ENCODE data around the gene ROGDI. TPM values are rescaled to one million over a fixed set of nuclear protein-coding genes. Genes with fewer than 3 reads are reported as not detected.

ROGDI gene
- total and polyA plus RNA-seq, 4 donors: 14.0 to 28.1 (median 17.4) TPM

GRCh38 chr16:4747906-4748681, 54.3 kb downstream of the ROGDI start:
- Histone ChIP-seq H3K27ac (ENCODE audit: low read depth in 1 of 2, low read length in 2 of 2) (no peak overlapping the region), H3K4me3 (ENCODE audit: low read depth in 1 of 3, low read length in 3 of 3) (no peak overlapping the region), H3K27me3 (ENCODE audit: control insufficient read depth in 4 of 4, insufficient read depth in 4 of 4, low read length in 3 of 4) (no peaks in the 10 kb centered on the region), H3K9me3 (ENCODE audit: control insufficient read depth in 4 of 4, low read length in 3 of 4) (no peaks in the 10 kb centered on the region), H3K36me3 (ENCODE audit: control insufficient read depth in 4 of 4, insufficient read depth in 3 of 4, low read depth in 1 of 4, low read length in 3 of 4) (peaks cover 12 to 29% (median 14%) of the 10 kb centered on the region in 4 donors), H3K9ac (ENCODE audit: low read depth in 1 of 2, low read length in 2 of 2) (no peak overlapping the region), H3K4me1 (ENCODE audit: control insufficient read depth in 4 of 4, insufficient read depth in 4 of 4, low read length in 3 of 4) (peaks cover 0 to 5% (median 3%) of the 10 kb centered on the region in 4 donors)
- TF ChIP-seq FOXA1 (IDR thresholded peaks at IDR 0.05) (no peak), ATF3 (IDR thresholded peaks at IDR 0.05) (no peak), HNF4A (conservative IDR thresholded peaks at IDR 0.05) (no peak), YY1 (IDR thresholded peaks at IDR 0.05) (no peak), JUND (IDR thresholded peaks at IDR 0.05) (no peak), REST (IDR thresholded peaks at IDR 0.05) (no peak), GABPA (IDR thresholded peaks at IDR 0.05 in 1 of 2, conservative IDR thresholded peaks at IDR 0.05 in 1 of 2) (no peak), TAF1 (conservative IDR thresholded peaks at IDR 0.05) (no peak), CTCF (IDR thresholded peaks at IDR 0.05; ENCODE audit: low read depth, low read length, missing input control) (no peak), NR2F2 (IDR thresholded peaks at IDR 0.05) (no peak), SP1 (IDR thresholded peaks at IDR 0.05) (no peak), FOXA2 (IDR thresholded peaks at IDR 0.05) (no peak), EGR1 (IDR thresholded peaks at IDR 0.05; ENCODE audit: low read depth in 2 of 2) (no peak)
- DNase-seq (ENCODE audit: low spot score): no peak
- 81% methylated on average over 14 of the region's 14 CpGs for WGBS

GRCh38 chr16:4746991-4747574, 55.4 kb downstream of the ROGDI start:
- Histone ChIP-seq H3K4me1 (ENCODE audit: control insufficient read depth in 4 of 4, insufficient read depth in 4 of 4, low read length in 3 of 4) (peaks cover 0 to 6% (median 3%) of the 10 kb centered on the region in 4 donors), H3K27ac (ENCODE audit: low read depth in 1 of 2, low read length in 2 of 2) (no peak overlapping the region), H3K9ac (ENCODE audit: low read depth in 1 of 2, low read length in 2 of 2) (no peak overlapping the region), H3K4me3 (ENCODE audit: low read depth in 1 of 3, low read length in 3 of 3) (no peak overlapping the region), H3K27me3 (ENCODE audit: control insufficient read depth in 4 of 4, insufficient read depth in 4 of 4, low read length in 3 of 4) (no peaks in the 10 kb centered on the region), H3K36me3 (ENCODE audit: control insufficient read depth in 4 of 4, insufficient read depth in 3 of 4, low read depth in 1 of 4, low read length in 3 of 4) (peaks cover 8 to 19% (median 9%) of the 10 kb centered on the region in 4 donors), H3K9me3 (ENCODE audit: control insufficient read depth in 4 of 4, low read length in 3 of 4) (no peaks in the 10 kb centered on the region)
- no peak for DNase-seq (ENCODE audit: low spot score)
- no peak for TF ChIP-seq ATF3 (IDR thresholded peaks at IDR 0.05)
- TF ChIP-seq EGR1 (IDR thresholded peaks at IDR 0.05; ENCODE audit: low read depth in 2 of 2): no peak
- no peak for TF ChIP-seq YY1 (IDR thresholded peaks at IDR 0.05)
- TF ChIP-seq SP1 (IDR thresholded peaks at IDR 0.05): no peak
- no peak for TF ChIP-seq HNF4G (IDR thresholded peaks at IDR 0.05)
- TF ChIP-seq HNF4A (conservative IDR thresholded peaks at IDR 0.05): no peak
- TF ChIP-seq MAX (IDR thresholded peaks at IDR 0.05): no peak
- TF ChIP-seq TAF1 (conservative IDR thresholded peaks at IDR 0.05): no peak
- TF ChIP-seq RXRA (IDR thresholded peaks at IDR 0.05): no peak
- no peak for TF ChIP-seq RAD21 (IDR thresholded peaks at IDR 0.05)
- TF ChIP-seq FOXA2 (IDR thresholded peaks at IDR 0.05): no peak
- TF ChIP-seq NR2F2 (IDR thresholded peaks at IDR 0.05): no peak
- no peak for TF ChIP-seq ZBTB33 (IDR thresholded peaks at IDR 0.05)
- no peak for TF ChIP-seq FOXA1 (IDR thresholded peaks at IDR 0.05)
- TF ChIP-seq CTCF (IDR thresholded peaks at IDR 0.05; ENCODE audit: low read depth, low read length, missing input control): no peak
- WGBS: 72% methylated on average over 15 of the region's 15 CpGs

All from liver (tissue), 9 donors.